ENCODE results near the gene PIK3C2G. TPM values are rescaled to one million over a fixed set of nuclear protein-coding genes. Genes with fewer than 3 reads are reported as not detected.

PIK3C2G gene
- total RNA-seq, 1 donor = not detected

DNA sequence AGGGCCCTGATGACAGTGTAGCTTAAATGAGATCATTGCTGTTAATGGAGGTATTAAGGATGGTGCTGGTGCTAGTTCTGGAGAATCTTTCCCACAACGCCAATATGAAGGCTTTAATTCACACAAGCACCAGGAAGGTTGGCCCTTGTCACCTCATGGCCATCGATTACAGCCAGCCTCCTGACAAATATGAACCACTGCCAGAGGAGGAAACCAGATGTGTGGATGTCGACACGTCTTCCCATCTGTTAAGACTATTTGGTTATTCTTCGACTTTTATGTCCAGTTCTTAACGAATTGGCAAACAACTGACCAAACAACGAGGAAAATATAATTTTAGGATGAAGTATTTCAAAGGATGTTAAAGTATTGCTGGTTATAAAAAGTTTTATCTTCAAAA, 79.5 kb downstream of the PIK3C2G start:
- Histone ChIP-seq H3K4me2 (ENCODE audit: insufficient read depth, low read length) (no peak overlapping the region), H3K4me3 (ENCODE audit: insufficient read depth, low read length) (no peak overlapping the region), H4K20me1 (ENCODE audit: insufficient read depth, low read length) (no peaks in the 10 kb centered on the region), H3K4me1 (ENCODE audit: insufficient read depth, low read length) (no peaks in the 10 kb centered on the region), H2AFZ (ENCODE audit: low read length) (no peak overlapping the region), H3K36me3 (ENCODE audit: insufficient read depth, low read length) (no peaks in the 10 kb centered on the region), H3K27me3 (ENCODE audit: insufficient read depth, low read length) (no peaks in the 10 kb centered on the region), H3K79me2 (ENCODE audit: insufficient read depth, low read length) (no peaks in the 10 kb centered on the region), H3K27ac (ENCODE audit: low read depth, low read length) (no peak overlapping the region), H3K9me3 (ENCODE audit: low read depth, low read length) (no peaks in the 10 kb centered on the region)
- DNase-seq (ENCODE audit: insufficient read length, low spot score, missing footprints) = no peak
- TF ChIP-seq, protein P1, sequence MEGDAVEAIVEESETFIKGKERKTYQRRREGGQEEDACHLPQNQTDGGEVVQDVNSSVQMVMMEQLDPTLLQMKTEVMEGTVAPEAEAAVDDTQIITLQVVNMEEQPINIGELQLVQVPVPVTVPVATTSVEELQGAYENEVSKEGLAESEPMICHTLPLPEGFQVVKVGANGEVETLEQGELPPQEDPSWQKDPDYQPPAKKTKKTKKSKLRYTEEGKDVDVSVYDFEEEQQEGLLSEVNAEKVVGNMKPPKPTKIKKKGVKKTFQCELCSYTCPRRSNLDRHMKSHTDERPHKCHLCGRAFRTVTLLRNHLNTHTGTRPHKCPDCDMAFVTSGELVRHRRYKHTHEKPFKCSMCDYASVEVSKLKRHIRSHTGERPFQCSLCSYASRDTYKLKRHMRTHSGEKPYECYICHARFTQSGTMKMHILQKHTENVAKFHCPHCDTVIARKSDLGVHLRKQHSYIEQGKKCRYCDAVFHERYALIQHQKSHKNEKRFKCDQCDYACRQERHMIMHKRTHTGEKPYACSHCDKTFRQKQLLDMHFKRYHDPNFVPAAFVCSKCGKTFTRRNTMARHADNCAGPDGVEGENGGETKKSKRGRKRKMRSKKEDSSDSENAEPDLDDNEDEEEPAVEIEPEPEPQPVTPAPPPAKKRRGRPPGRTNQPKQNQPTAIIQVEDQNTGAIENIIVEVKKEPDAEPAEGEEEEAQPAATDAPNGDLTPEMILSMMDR (IDR thresholded peaks at IDR 0.05; ENCODE audit: extremely low read depth, low read depth, low read length) = no peak

DNA sequence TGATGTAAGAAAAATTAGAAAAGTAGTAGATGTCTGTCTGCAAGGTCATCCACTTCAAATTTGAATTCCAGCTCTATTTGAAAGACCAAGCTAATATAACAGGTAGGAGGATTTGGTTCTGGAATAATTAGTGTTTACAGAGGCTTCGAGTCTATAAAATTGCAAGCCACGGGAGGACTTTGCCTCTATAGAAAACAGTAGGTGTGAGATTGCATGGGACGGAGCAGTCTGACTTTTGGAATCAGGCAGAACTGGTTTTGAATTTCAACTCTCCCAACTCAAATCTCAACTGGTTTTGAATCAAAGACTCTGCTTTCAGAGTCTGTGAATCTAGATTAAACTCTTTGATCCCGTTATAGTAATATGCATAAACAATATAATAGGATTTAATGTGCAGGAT, 82.4 kb downstream of the PIK3C2G start:
- Histone ChIP-seq H3K4me3 (ENCODE audit: insufficient read depth, low read length) (no peak overlapping the region), H3K36me3 (ENCODE audit: insufficient read depth, low read length) (no peaks in the 10 kb centered on the region), H3K79me2 (ENCODE audit: insufficient read depth, low read length) (no peaks in the 10 kb centered on the region), H3K27me3 (ENCODE audit: insufficient read depth, low read length) (no peaks in the 10 kb centered on the region), H3K4me1 (ENCODE audit: insufficient read depth, low read length) (no peaks in the 10 kb centered on the region), H3K9me3 (ENCODE audit: low read depth, low read length) (no peaks in the 10 kb centered on the region), H3K4me2 (ENCODE audit: insufficient read depth, low read length) (no peak overlapping the region), H2AFZ (ENCODE audit: low read length) (no peak overlapping the region), H3K27ac (ENCODE audit: low read depth, low read length) (no peak overlapping the region), H4K20me1 (ENCODE audit: insufficient read depth, low read length) (no peaks in the 10 kb centered on the region)
- TF ChIP-seq, protein P1 (IDR thresholded peaks at IDR 0.05; ENCODE audit: extremely low read depth, low read depth, low read length) = no peak
- no peak for DNase-seq (ENCODE audit: insufficient read length, low spot score, missing footprints)

DNA sequence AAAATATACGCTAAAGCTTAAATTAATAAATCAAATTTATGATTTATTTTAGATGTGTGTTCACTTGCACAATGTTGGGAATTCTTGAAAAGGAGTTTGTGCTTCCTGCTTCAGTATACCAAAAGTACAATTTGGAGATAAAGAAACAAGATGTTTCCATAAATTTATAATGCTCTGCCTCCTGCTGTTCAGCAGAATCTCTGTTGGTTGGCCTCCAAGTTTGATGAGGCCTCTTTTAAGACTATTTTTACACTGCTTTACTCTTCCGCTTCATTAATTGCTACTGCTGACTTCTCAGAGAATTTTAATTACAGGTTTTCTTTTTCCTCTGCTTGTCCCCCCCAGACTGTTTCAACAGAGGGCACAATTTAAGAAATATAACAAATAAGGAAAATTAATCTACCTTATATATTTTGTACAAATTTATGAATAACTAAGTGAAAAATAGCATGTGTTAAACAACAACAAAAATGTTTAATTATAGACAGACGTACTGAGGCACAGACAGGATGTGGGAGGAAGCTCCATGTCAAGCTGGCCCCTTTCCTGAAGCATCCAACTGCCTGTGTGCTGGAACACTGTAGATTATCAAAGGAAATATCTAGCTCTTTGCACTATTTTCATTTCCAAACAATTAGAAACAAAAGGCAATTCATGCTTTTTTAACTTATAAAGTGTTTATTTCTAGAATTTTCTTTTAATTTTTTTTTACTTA, 83.9 kb downstream of the PIK3C2G start:
- Histone ChIP-seq H3K4me2 (ENCODE audit: insufficient read depth, low read length) (no peak overlapping the region), H3K27ac (ENCODE audit: low read depth, low read length) (no peak overlapping the region), H3K36me3 (ENCODE audit: insufficient read depth, low read length) (no peaks in the 10 kb centered on the region), H4K20me1 (ENCODE audit: insufficient read depth, low read length) (no peaks in the 10 kb centered on the region), H3K9me3 (ENCODE audit: low read depth, low read length) (no peaks in the 10 kb centered on the region), H3K79me2 (ENCODE audit: insufficient read depth, low read length) (no peaks in the 10 kb centered on the region), H2AFZ (ENCODE audit: low read length) (no peak overlapping the region), H3K4me1 (ENCODE audit: insufficient read depth, low read length) (no peaks in the 10 kb centered on the region), H3K4me3 (ENCODE audit: insufficient read depth, low read length) (no peak overlapping the region), H3K27me3 (ENCODE audit: insufficient read depth, low read length) (no peaks in the 10 kb centered on the region)
- no peak for DNase-seq (ENCODE audit: insufficient read length, low spot score, missing footprints)
- TF ChIP-seq, protein P1 (IDR thresholded peaks at IDR 0.05; ENCODE audit: extremely low read depth, low read depth, low read length) = no peak

DNA sequence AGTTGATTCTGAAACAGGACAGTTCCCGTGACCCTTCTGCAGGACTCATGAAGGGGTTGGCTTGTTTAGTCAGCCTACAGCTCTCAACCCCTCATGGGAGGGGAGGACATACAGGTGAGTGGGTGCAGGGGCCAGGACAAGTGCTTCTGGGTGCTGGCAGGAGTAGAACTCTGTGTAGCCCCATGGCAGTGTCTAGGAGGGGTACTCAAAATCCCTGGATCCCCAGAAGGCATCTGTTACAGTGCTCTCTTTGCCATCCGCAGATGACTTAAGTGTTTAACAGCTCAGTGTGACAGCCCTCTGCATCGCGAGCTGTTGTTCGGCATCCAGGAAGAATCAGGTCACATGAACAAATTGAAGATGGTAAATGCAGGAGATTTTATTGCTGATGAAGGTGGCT, 91.0 kb downstream of the PIK3C2G start:
- Histone ChIP-seq H3K79me2 (ENCODE audit: insufficient read depth, low read length) (no peaks in the 10 kb centered on the region), H3K4me3 (ENCODE audit: insufficient read depth, low read length) (no peak overlapping the region), H3K4me2 (ENCODE audit: insufficient read depth, low read length) (no peak overlapping the region), H3K27ac (ENCODE audit: low read depth, low read length) (no peak overlapping the region), H3K9me3 (ENCODE audit: low read depth, low read length) (no peaks in the 10 kb centered on the region), H3K36me3 (ENCODE audit: insufficient read depth, low read length) (no peaks in the 10 kb centered on the region), H3K4me1 (ENCODE audit: insufficient read depth, low read length) (no peaks in the 10 kb centered on the region), H3K27me3 (ENCODE audit: insufficient read depth, low read length) (no peaks in the 10 kb centered on the region), H2AFZ (ENCODE audit: low read length) (no peak overlapping the region), H4K20me1 (ENCODE audit: insufficient read depth, low read length) (no peaks in the 10 kb centered on the region)
- no peak for DNase-seq (ENCODE audit: insufficient read length, low spot score, missing footprints)
- TF ChIP-seq, protein P1 (IDR thresholded peaks at IDR 0.05; ENCODE audit: extremely low read depth, low read depth, low read length) = no peak
